Parathyroid adenoma (tissue), 2 donors: ENCODE data around the gene SORD.
"Not testable (repeated sequence)": the region's sequence is repeated elsewhere in the genome, so short reads cannot be mapped to it uniquely, and the experiment has no call there.

Experiments used
- H2AFZ ChIP-seq: fragments of 300-600 bp; sonication (generic); one replicate; pipeline ENCODE4 v1.7.0; 2017; ENCODE audit warnings: antibody characterized with exemption, mild to moderate bottlenecking
- H3K27ac ChIP-seq: fragments of 300-600 bp; sonication (generic); one replicate; pipeline ENCODE4 v1.7.0; 2017
- H3K27me3 ChIP-seq: fragments of 300-600 bp; sonication (generic); one replicate; pipeline ENCODE4 v1.7.0; 2017; ENCODE audit warnings: low read length; ENCODE audit not compliant: control insufficient read depth, insufficient read depth
- H3K36me3 ChIP-seq: fragments of 300-600 bp; sonication (generic); one replicate; pipeline ENCODE4 v1.7.0; 2017; ENCODE audit warnings: low read length; ENCODE audit not compliant: control insufficient read depth, insufficient read depth
- H3K4me1 ChIP-seq: fragments of 300-600 bp; sonication (generic); one replicate; pipeline ENCODE4 v1.7.0; 2017; ENCODE audit warnings: control low read depth
- H3K4me2 ChIP-seq: fragments of 300-600 bp; sonication (generic); one replicate; pipeline ENCODE4 v1.7.0; 2017; ENCODE audit warnings: low read length
- H3K4me3 ChIP-seq: fragments of 300-600 bp; sonication (generic); one replicate; pipeline ENCODE4 v1.7.0; 2017; ENCODE audit warnings: low read depth, low read length
- H3K79me2 ChIP-seq: fragments of 300-600 bp; sonication (generic); one replicate; pipeline ENCODE4 v1.7.0; 2017; ENCODE audit warnings: control low read depth
- H3K9ac ChIP-seq: fragments of 300-600 bp; sonication (generic); one replicate; pipeline ENCODE4 v1.7.0; 2017; ENCODE audit warnings: mild to moderate bottlenecking
- H3K9me3 ChIP-seq: fragments of 300-600 bp; sonication (generic); one replicate; pipeline ENCODE4 v1.7.0; 2017; ENCODE audit warnings: low read length; ENCODE audit not compliant: control insufficient read depth
- TF ChIP-seq, protein P1 (sequence below): fragments of 300-600 bp; sonication (generic); IDR thresholded peaks from one replicate; pipeline ENCODE4 v1.7.0; 2017; ENCODE audit warnings: antibody characterized with exemption, mild to moderate bottlenecking
- donor health status: primary hyperparathyroidism.

The SORD gene

DNA sequence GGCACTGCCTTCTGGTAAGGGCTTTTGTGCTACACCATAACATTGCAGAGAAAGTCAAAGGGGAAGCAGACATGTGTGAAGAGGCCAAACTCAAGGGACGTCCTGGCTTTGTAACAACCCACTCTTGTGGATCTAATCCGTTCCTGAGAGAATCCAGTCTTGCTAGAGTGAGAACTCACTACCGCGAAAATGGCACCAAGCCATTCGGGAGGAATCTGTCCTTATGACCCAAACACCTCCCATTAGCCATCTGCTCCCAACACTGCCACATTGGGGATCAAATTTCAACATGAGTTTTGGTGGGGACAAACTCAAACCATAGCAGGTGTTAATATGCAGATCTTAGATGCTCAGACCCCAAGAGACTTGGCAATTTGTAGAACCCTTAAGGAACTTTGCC is 56.2 kb downstream of the SORD start:
- not testable (repeated sequence) for H3K9ac ChIP-seq, H3K4me2 ChIP-seq, H3K4me1 ChIP-seq, H3K4me3 ChIP-seq, H3K27me3 ChIP-seq, H3K36me3 ChIP-seq, H3K27ac ChIP-seq, H2AFZ ChIP-seq, H3K9me3 ChIP-seq, H3K79me2 ChIP-seq

DNA sequence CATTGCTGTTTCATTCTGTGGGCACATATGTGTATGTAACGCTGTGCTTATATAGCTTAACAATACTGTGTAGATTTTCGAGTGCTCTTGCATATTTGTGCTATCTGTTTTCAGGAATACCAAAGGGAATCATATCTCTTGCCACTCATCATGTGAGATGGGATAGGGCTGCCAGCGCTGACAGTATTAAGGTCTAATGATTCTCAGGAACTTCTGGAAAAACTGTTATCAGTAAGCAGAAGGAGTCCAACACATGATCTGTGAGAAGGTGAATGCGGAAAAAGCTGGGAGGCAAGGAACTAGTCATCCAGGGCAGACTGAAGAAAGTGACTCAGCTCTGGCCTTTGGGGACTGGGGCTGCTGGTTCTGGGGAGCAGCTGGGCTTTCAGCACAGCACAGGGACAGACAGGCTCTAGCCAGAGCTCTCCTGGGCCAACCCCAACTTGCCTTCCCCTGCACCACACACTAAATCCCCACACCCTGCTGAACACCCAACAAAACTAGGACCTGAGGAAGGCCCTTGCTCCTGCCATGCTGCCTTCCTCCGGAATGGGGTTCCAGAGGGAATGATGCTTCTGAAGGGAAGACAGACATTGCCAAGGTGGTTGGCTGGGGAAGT is 56.7 kb downstream of the SORD start:
- H3K9ac ChIP-seq, H3K36me3 ChIP-seq, H2AFZ ChIP-seq, H3K9me3 ChIP-seq, H3K4me3 ChIP-seq, H3K79me2 ChIP-seq, H3K27ac ChIP-seq, H3K4me2 ChIP-seq, H3K27me3 ChIP-seq, H3K4me1 ChIP-seq: not testable (repeated sequence)

DNA sequence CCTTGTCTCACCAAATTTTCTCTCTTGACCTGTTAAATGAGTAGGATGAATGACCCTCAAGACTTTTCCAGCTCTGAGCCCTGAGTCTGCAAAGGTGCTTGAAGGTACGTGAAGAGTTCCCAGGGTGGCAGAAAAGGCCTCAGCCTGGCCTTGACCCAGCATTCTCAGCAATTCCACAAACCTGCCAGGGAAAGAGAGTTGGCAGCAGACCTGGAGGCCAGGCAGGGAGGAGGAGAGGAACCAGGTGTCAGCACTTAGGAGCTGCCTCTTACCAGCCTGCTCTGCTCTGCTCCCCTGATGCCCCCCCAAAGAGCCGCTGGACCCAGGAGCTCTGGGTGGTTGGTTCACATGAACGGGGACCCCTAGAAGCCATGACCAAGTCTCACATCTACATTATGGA is 57.6 kb downstream of the SORD start:
- not testable (repeated sequence) for H3K27me3 ChIP-seq, H3K27ac ChIP-seq

DNA sequence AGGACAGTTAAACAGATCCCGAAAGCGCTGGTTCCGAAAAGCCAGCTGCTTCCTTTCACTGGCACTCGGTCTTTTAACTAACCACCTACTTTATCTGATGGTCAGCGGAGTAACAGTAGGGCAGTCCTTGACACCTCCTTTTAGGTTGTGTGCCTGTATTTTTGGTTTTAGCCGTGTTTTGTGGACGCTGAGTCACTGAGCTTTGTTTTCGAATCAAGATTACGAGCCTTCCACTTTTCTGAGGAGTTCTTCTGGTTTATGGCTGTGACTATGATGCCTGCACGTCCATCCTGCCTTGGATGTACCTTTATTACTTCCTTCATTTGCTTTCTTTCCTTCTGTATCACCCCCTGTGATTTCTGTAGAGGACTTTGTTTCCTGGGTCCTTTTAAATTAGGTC is 59.4 kb downstream of the SORD start:
- H3K9ac ChIP-seq, H2AFZ ChIP-seq, H3K4me2 ChIP-seq, H3K4me3 ChIP-seq, H3K79me2 ChIP-seq, H3K27ac ChIP-seq, H3K9me3 ChIP-seq, H3K36me3 ChIP-seq, H3K27me3 ChIP-seq, H3K4me1 ChIP-seq: not testable (repeated sequence)

More for the DNA sequence above, 57.6 kb downstream of the SORD start:
- H2AFZ ChIP-seq, H3K9ac ChIP-seq, H3K79me2 ChIP-seq, H3K9me3 ChIP-seq, H3K36me3 ChIP-seq, H3K4me1 ChIP-seq, H3K4me3 ChIP-seq, H3K4me2 ChIP-seq: not testable (repeated sequence)

DNA sequence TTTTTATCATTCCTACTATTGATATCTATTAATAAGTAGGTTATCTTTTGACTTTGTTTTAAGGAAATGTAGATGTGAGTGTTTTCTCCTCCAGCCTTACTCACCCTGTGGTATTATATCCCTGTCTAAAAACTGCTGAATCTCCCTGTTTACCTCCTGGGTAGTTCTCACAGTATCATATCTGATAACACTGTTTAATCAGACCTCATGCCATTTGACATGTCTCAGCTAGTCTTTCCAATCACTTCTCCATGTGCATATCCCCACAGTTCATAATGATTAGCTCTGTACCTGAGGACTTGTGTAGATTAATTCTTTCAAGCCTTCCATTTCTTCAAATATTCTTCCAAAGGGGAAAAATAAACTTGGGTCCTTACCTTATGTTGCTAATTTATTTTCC is 60.2 kb downstream of the SORD start:
- no peaks in the 10 kb centered on the region for H3K79me2 ChIP-seq
- no peaks in the 10 kb centered on the region for H3K9me3 ChIP-seq
- H3K9ac ChIP-seq, result no peak overlapping the region
- H3K27me3 ChIP-seq, result no peaks in the 10 kb centered on the region
- TF ChIP-seq, protein P1, sequence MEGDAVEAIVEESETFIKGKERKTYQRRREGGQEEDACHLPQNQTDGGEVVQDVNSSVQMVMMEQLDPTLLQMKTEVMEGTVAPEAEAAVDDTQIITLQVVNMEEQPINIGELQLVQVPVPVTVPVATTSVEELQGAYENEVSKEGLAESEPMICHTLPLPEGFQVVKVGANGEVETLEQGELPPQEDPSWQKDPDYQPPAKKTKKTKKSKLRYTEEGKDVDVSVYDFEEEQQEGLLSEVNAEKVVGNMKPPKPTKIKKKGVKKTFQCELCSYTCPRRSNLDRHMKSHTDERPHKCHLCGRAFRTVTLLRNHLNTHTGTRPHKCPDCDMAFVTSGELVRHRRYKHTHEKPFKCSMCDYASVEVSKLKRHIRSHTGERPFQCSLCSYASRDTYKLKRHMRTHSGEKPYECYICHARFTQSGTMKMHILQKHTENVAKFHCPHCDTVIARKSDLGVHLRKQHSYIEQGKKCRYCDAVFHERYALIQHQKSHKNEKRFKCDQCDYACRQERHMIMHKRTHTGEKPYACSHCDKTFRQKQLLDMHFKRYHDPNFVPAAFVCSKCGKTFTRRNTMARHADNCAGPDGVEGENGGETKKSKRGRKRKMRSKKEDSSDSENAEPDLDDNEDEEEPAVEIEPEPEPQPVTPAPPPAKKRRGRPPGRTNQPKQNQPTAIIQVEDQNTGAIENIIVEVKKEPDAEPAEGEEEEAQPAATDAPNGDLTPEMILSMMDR, result no peak
- H3K4me2 ChIP-seq, result no peak overlapping the region
- no peak overlapping the region for H2AFZ ChIP-seq
- H3K4me3 ChIP-seq, result no peak overlapping the region
- H3K27ac ChIP-seq, result no peak overlapping the region
- no peaks in the 10 kb centered on the region for H3K4me1 ChIP-seq
- no peaks in the 10 kb centered on the region for H3K36me3 ChIP-seq

DNA sequence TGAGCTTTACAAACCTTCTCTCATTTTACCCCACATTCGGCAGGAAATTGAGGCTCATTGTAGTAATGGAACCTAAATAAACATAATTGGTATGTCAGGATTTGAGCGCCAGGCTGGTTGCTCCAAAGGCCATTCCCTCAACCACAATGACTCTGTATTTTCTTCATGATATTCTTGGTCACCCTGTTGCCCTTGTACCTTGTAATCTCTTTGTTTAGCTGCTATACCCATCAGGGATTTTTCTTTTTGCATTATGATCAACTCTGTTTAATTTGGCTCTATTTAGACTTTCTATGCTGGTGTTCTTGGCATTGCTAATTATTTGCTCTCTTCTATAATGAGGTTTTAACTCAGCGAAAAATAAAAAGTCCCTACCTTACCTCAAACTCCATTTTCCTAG is 61.2 kb downstream of the SORD start:
- no peak overlapping the region for H3K4me2 ChIP-seq
- TF ChIP-seq, protein P1, result no peak
- no peak overlapping the region for H3K9ac ChIP-seq
- no peaks in the 10 kb centered on the region for H3K36me3 ChIP-seq
- no peaks in the 10 kb centered on the region for H3K9me3 ChIP-seq
- no peaks in the 10 kb centered on the region for H3K79me2 ChIP-seq
- H3K4me1 ChIP-seq, result no peaks in the 10 kb centered on the region
- no peaks in the 10 kb centered on the region for H3K27me3 ChIP-seq
- no peak overlapping the region for H3K27ac ChIP-seq
- no peak overlapping the region for H2AFZ ChIP-seq
- no peak overlapping the region for H3K4me3 ChIP-seq

DNA sequence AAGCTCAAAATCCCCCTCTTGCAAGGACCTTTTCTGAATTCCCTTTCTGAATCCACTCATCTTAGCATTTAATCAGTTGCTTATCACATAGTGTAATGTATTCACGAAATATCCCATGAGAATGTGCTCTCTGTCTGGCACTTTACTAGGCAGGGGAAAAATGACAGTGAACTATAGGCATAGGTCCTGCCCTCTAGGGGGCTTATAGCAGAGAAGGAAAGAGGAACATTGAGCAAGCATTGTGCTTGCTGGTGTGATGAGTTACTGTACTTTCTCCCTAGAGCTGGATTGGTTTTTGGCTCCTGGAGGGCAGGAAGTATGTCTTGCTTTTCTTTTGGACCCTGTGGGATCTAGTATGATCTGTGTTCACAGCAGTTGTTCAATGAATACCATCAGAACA is 64.5 kb downstream of the SORD start:
- H3K79me2 ChIP-seq, result no peaks in the 10 kb centered on the region
- H3K27ac ChIP-seq, result no peak overlapping the region
- H3K27me3 ChIP-seq, result no peaks in the 10 kb centered on the region
- H3K9ac ChIP-seq, result no peak overlapping the region
- no peaks in the 10 kb centered on the region for H3K36me3 ChIP-seq
- H3K4me3 ChIP-seq, result no peak overlapping the region
- no peak overlapping the region for H2AFZ ChIP-seq
- no peak overlapping the region for H3K4me2 ChIP-seq
- no peaks in the 10 kb centered on the region for H3K4me1 ChIP-seq
- no peaks in the 10 kb centered on the region for H3K9me3 ChIP-seq
- TF ChIP-seq, protein P1, result no peak
